Immature natural killer cell (primary cell): ENCODE results near the gene SPINDOC. TPM values are rescaled to one million over a fixed set of nuclear protein-coding genes. Genes with fewer than 3 reads are reported as not detected.
"Not testable (repeated sequence)": the region's sequence is repeated elsewhere in the genome, so short reads cannot be mapped to it uniquely, and the experiment has no call there.

Source experiments
- DNase-seq, 3 donors: peaks; one replicate each; pipeline ENCODE4 v3.0.0; 2022; ENCODE audit warnings: mixed read lengths in 1 of 3
- H3K27ac Mint-ChIP-seq, 6 donors: one replicate each; pipeline ENCODE4 v1.8.0; 2020; ENCODE audit warnings: mixed read lengths in 6 of 6, mild to moderate bottlenecking in 5 of 6, inconsistent platforms in 4 of 6, moderate library complexity in 3 of 6
- H3K27me3 Mint-ChIP-seq, 3 donors: one replicate each; pipeline ENCODE4 v1.8.0; 2020 to 2021; ENCODE audit warnings: low read depth in 3 of 3, mild to moderate bottlenecking in 3 of 3, mixed read lengths in 3 of 3, moderate library complexity in 3 of 3, inconsistent platforms in 1 of 3
- H3K36me3 Mint-ChIP-seq, 3 donors: one replicate each; pipeline ENCODE4 v1.8.0; 2020; ENCODE audit warnings: mixed read lengths in 3 of 3, inconsistent platforms in 2 of 3, mild to moderate bottlenecking in 2 of 3
- H3K4me1 Mint-ChIP-seq, 2 donors: one replicate each; pipeline ENCODE4 v1.8.0; 2020; ENCODE audit warnings: inconsistent platforms in 2 of 2, mild to moderate bottlenecking in 2 of 2, mixed read lengths in 2 of 2, moderate library complexity in 1 of 2
- H3K4me3 Mint-ChIP-seq, 5 donors: one replicate each; pipeline ENCODE4 v1.8.0; 2020; ENCODE audit warnings: mild to moderate bottlenecking in 5 of 5, mixed read lengths in 5 of 5, inconsistent platforms in 3 of 5, moderate library complexity in 3 of 5
- H3K9me3 Mint-ChIP-seq, 6 donors: one replicate each; pipeline ENCODE4 v1.8.0; 2020; ENCODE audit warnings: mild to moderate bottlenecking in 6 of 6, mixed read lengths in 6 of 6, inconsistent platforms in 4 of 6, moderate library complexity in 3 of 6
- polyA plus RNA-seq, 3 donors: library from polyadenylated mRNA; unstranded; fragments of 300-500 nt; fragmentation: Illumina TruSeq; gene quantifications; one replicate each; pipeline ENCODE4 v1.2.3, GENCODE V29; 2021

SPINDOC gene
- polyA plus RNA-seq, 3 donors from 2014 or later: 0.36 to 2.3 (median 1.2) TPM

DNA sequence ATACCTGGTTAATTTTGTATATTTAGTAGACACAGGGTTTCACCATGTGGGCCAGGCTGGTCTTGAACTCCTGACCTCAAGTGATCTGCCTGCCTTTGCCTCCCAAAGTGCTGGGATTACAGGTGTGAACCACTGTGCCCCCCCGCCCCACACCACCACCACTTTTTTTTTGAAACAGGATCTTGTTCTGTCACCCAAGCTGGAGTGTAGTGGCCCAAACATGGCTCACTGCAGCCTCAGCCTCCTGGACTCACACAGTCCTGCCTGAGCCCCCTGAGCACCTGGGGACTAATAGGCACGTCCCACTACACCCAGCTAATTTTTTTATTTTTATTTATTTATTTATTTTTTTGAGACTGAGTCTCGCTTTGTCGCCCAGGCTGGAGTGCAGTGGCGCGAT lies 50.4 kb downstream of the SPINDOC start:
- not testable (repeated sequence) for H3K36me3 Mint-ChIP-seq, H3K27me3 Mint-ChIP-seq, H3K9me3 Mint-ChIP-seq, H3K4me3 Mint-ChIP-seq, DNase-seq
- H3K4me1 Mint-ChIP-seq: peaks cover 66 to 71% of the 10 kb centered on the region in 2 donors
- H3K27ac Mint-ChIP-seq: peak overlapping the region in 3 of 6 donors; percentile 17 to 79 (median 53)

DNA sequence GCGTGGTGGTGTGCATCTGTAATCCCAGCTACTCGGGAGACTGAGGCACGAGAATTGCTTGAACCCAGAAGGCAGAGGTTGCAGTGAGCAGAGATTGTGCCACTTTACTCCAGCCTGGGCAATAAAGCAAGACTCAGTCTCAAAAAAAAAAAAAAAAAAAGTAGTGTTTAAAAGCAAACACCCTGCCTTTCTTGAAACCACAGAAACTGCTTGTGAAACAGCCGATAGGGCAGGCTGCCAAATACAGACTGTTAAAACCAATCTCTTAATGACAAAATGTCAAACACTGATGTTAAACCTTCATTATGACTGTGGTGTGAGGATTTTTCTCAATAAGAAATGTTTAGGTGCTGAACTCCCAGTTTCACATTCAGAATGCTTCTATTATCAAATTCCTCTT lies 53.0 kb downstream of the SPINDOC start:
- peak overlapping the region; percentile 74 to 94 (median 87) for H3K27ac Mint-ChIP-seq
- DNase-seq: peak; percentile 84 to 90 (median 86)
- H3K4me1 Mint-ChIP-seq: peaks cover 80 to 83% of the 10 kb centered on the region in 2 donors
- peaks cover 0 to 8% (median 3%) of the 10 kb centered on the region in 3 donors for H3K36me3 Mint-ChIP-seq
- H3K27me3 Mint-ChIP-seq: peaks cover 0 to 6% (median 0%) of the 10 kb centered on the region in 3 donors
- H3K9me3 Mint-ChIP-seq: no peaks in the 10 kb centered on the region
- H3K4me3 Mint-ChIP-seq: peak overlapping the region; percentile 38 to 83 (median 67)

DNA sequence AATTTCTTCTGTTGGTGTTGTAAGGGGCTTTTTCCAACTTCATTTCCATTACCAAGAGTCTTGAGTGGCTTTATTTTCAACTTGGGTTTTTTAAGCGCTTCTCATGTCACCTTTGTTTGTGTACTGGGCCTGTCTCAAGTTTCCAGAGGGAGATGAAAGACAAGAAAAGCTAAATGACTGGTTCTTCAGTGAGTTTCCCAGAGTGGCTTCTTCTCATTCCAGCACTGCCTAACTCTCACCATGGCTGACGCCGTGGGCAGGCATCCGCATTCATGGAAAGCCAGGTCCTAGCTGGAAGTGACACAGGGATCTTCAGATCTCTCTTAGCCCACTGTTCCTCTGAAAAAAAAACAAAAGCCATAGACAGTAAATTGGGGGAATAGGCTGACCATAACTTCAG lies 54.3 kb downstream of the SPINDOC start:
- H3K36me3 Mint-ChIP-seq: peaks cover 0 to 7% (median 3%) of the 10 kb centered on the region in 3 donors
- no peak for DNase-seq
- peak overlapping the region in 3 of 5 donors; percentile 30 to 83 (median 78) for H3K4me3 Mint-ChIP-seq
- H3K27ac Mint-ChIP-seq: peak overlapping the region; percentile 74 to 94 (median 87)
- peaks cover 83 to 87% of the 10 kb centered on the region in 2 donors for H3K4me1 Mint-ChIP-seq
- H3K9me3 Mint-ChIP-seq: no peaks in the 10 kb centered on the region
- peaks cover 0 to 4% (median 0%) of the 10 kb centered on the region in 3 donors for H3K27me3 Mint-ChIP-seq

DNA sequence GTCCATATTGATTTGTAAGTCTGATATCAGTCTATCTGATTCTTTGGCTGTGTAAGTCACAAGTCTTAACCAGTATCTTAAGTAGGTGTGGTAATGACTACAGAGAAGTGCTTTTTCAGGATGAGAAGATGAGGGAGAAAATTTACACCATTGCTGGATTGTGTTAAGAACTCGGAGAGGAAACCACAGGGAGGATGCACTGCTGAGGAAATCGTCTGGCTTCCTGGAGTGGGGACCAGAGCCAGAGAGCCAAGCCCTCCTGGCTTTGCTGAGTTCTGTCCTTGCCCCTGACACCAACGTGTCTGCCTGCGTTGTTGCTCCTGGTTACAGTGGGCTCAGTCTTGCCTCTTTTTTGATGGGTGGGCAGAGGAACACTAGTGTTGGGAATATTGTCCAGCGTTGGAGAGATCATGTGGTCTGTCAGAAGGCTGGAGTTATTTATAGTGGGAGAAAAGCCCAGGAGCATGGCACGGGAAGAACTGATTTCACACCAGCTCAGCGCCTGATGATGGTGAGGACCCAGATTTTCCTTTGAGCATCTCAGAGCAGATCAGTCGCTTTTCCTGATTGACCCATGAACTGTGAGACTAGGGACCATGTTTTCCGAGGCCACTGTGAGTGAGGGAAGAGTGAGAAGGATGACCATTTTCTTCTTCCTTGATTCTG lies 55.3 kb downstream of the SPINDOC start:
- Mint-ChIP-seq H3K4me3 (peak overlapping the region; percentile 13 to 83 (median 56)), H3K4me1 (peaks cover 84 to 87% of the 10 kb centered on the region in 2 donors), H3K9me3 (no peaks in the 10 kb centered on the region), H3K27me3 (peaks cover 0 to 4% (median 0%) of the 10 kb centered on the region in 3 donors), H3K27ac (peak overlapping the region; percentile 82 to 94 (median 91)), H3K36me3 (no peaks in the 10 kb centered on the region)
- DNase-seq: no peak

DNA sequence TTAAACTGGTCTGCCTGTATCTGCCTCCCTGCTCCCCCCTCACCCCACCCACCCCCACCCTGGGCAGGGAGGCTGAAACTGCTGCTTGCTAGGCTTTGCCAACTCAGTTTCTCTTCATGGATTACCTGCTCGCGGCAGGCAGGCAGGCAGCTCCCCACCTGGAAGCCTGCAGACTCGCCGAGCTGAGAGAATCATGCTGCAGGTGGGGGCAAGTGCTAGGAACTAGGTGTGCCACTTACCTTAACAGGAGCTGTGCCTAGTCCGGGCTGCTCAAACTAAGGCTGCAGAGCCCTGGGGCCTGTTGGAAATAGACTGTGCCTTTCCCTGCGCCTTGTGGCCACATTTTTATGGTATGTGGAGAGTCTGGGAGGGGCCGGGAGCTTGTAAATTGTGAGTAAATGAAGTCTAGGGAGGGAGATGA lies 55.9 kb downstream of the SPINDOC start:
- Mint-ChIP-seq H3K27ac (peak overlapping the region; percentile 82 to 94 (median 87)), H3K4me1 (peaks cover 90 to 92% of the 10 kb centered on the region in 2 donors), H3K9me3 (no peaks in the 10 kb centered on the region), H3K27me3 (peaks cover 0 to 4% (median 0%) of the 10 kb centered on the region in 3 donors), H3K36me3 (peaks cover 0 to under 1% (median 0%) of the 10 kb centered on the region in 3 donors), H3K4me3 (peak overlapping the region; percentile 58 to 83 (median 64))
- no peak for DNase-seq

DNA sequence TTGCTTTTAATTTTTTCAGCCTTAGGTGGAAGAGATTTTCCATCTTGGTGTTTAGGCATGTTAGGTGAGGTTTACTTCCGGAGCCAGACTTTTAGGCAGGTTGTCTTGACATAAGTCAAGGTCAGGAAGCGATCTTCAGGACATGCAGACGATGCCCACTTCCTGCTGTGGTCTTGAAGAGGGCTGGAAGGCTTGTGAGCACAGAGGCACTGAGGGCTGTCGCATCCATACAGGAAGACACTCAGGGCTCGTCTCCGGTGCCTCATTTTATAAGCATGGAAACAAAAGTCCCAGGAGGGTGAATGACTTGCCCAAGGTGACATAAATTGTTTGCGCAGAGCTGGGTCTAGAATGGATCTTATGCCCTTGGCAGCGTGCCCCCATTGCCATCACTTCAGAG lies 56.4 kb downstream of the SPINDOC start:
- Mint-ChIP-seq H3K4me3 (peak overlapping the region; percentile 58 to 80 (median 62)), H3K27ac (peak overlapping the region; percentile 82 to 94 (median 86)), H3K4me1 (peaks cover 95 to 96% of the 10 kb centered on the region in 2 donors), H3K27me3 (peaks cover 0 to 4% (median 0%) of the 10 kb centered on the region in 3 donors), H3K9me3 (no peaks in the 10 kb centered on the region), H3K36me3 (peaks cover 0 to 4% (median 0%) of the 10 kb centered on the region in 3 donors)
- peak; percentile 36 to 55 (median 47) for DNase-seq

DNA sequence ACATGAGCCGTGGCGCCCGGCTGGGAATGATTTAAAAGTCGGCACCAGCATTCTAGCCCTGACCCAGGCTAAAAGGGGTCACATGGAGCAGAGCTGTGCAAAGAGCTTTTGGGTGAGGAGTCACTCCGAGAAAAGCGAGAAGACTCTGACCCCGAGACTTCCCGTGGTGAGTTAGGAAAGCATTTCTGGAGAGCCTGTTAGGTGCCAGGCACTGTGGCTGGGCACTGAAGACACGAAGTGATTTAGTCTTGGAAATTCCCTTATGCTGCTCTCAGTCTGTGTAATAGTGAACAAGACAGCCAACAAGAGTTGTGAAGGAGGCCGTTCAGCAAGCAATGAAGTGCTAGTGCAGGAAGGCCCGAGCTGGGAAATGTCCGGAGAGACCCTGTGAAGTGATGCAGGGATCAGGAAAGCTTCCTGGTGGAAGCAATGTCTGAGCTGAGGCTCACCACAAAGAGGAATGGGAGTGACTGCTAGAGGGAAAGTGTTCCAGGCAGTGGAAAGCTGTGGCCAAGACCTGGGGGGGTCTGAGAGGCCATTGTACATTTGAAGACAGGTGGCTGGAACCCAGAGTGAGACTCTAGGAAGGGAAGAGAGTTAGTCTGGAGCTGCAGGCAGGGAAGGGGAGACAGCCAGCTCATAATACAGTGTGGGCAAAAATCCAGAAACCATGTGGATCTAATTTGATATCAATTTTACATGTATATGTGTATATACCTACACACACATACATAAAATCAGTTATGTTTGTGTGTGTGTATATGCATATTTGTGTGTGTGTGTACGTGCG lies 57.3 kb downstream of the SPINDOC start:
- peak overlapping the region; percentile 76 to 93 (median 83) for H3K27ac Mint-ChIP-seq
- H3K27me3 Mint-ChIP-seq: peaks cover 0 to 4% (median 0%) of the 10 kb centered on the region in 3 donors
- peaks cover 0 to 4% (median 0%) of the 10 kb centered on the region in 3 donors for H3K36me3 Mint-ChIP-seq
- H3K4me3 Mint-ChIP-seq: peak overlapping the region; percentile 28 to 80 (median 62)
- DNase-seq: no peak
- H3K4me1 Mint-ChIP-seq: peaks cover 93 to 94% of the 10 kb centered on the region in 2 donors
- no peaks in the 10 kb centered on the region for H3K9me3 Mint-ChIP-seq

DNA sequence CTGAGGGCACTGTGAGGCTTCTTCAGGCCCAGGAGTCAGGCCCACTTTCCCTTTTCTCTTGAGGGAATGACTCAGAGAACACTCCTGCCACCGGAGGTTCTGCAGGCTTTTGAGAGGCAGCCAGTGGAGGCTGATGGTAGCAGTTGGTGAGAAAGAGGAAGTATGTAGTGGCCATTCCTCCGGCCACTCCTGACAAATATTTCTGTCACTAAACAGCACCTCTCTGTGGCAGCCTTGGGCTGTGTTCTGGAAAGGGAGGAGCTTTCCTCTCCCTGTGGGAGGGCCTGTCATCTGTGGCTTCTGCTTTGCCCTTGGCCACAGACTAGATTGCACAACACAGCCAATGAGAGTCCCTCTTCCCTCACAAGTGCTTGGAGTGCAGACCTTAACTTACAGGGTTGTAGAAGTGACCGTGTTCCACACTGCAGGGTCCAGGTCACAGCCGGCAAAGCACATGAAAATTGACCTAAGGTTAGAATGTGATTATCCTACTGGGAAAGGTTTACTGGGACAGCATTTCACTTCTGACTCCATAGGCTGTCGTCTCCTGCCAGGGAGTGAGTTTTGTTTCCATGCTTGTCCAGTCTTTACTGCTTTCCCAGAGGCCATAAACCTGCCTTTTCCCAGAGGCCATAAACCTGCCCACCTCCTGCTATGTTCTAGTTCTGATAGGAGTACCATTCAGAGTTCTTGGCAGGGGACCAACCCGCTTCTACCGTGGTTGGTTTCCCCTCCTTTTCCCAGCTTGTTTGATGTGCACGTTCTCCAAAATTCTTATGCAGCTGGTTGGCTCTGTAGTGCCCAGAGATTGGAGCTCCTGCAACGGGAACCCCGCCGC lies 58.9 kb downstream of the SPINDOC start:
- Mint-ChIP-seq H3K27me3 (peaks cover 0 to 6% (median 0%) of the 10 kb centered on the region in 3 donors), H3K9me3 (no peaks in the 10 kb centered on the region), H3K36me3 (peaks cover 0 to 4% (median 0%) of the 10 kb centered on the region in 3 donors), H3K4me1 (peaks cover 88 to 90% of the 10 kb centered on the region in 2 donors), H3K4me3 (peak overlapping the region; percentile 76 to 85 (median 82)), H3K27ac (peak overlapping the region; percentile 82 to 92 (median 87))
- DNase-seq: peak; percentile 69 to 76 (median 73)

DNA sequence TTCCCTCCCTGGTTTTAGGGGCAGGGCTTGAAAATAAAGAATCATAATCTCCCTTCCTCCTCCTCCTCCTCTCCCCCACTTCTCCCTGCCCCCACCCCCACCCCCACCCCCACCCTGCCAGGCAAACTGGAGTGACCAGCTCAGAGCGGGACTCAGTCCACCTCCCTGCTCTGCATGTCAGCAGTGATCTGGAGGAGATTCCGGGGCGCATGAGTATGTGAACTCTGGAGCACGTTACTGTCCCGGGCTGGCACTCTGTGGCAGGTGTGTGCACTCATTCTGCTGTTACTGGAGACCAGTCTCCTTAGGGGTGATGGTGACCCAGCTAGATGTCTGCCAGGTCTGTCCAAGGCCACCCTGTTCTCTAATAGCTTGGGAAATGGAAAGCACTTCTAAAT lies 59.5 kb downstream of the SPINDOC start:
- Mint-ChIP-seq H3K4me3 (peak overlapping the region; percentile 64 to 83 (median 80)), H3K27ac (peak overlapping the region; percentile 40 to 92 (median 84)), H3K9me3 (no peaks in the 10 kb centered on the region), H3K27me3 (peaks cover 0 to 6% (median 0%) of the 10 kb centered on the region in 3 donors), H3K36me3 (peaks cover 0 to 4% (median 0%) of the 10 kb centered on the region in 3 donors), H3K4me1 (peaks cover 84 to 87% of the 10 kb centered on the region in 2 donors)
- DNase-seq: no peak

DNA sequence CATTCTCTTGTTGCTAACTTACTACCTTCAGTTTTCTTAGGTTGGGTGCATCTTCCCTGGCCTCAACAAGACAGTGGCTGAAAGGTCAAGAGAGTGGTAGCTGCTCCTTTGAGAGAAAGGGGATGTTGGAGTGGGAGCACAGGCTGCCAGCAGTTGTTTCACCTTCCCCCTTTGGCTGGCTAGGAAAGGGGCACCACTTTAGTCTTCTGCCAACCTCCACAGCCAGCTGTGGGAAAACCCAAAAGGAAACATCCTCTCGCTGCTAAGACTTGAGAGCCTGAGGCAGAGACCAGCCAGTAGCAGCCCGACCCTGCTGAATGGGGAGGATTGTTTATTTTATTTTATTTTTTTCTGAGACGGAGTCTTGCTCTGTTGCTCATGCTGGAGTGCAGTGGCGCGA lies 60.1 kb downstream of the SPINDOC start:
- H3K9me3 Mint-ChIP-seq: no peaks in the 10 kb centered on the region
- H3K27me3 Mint-ChIP-seq: peaks cover 0 to 6% (median 0%) of the 10 kb centered on the region in 3 donors
- no peak for DNase-seq
- H3K27ac Mint-ChIP-seq: peak overlapping the region; percentile 77 to 88 (median 82)
- peaks cover 82 to 87% of the 10 kb centered on the region in 2 donors for H3K4me1 Mint-ChIP-seq
- peaks cover 0 to 4% (median 0%) of the 10 kb centered on the region in 3 donors for H3K36me3 Mint-ChIP-seq
- peak overlapping the region; percentile 64 to 76 (median 68) for H3K4me3 Mint-ChIP-seq

DNA sequence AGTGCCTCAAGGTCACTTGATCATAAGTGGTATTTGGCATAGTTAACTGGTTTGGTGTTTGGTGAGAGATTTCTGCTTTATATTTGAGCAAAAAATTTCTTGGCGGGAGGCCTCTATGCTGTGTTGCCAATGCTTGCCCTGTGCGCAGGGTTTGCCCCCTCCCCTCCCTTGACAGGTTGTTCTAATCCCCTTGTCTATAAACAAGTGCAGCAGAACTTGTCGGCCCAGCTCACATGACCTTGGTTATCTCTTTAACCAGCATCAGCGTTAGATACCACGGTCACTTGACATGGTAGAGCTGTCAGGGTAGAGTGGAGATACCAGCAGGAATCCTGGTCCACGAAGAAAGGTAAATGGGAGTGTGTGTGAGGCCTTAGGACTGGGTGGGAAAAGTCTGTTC lies 61.3 kb downstream of the SPINDOC start:
- peaks cover 80 to 87% of the 10 kb centered on the region in 2 donors for H3K4me1 Mint-ChIP-seq
- H3K27me3 Mint-ChIP-seq: peaks cover 0 to 4% (median 0%) of the 10 kb centered on the region in 3 donors
- H3K9me3 Mint-ChIP-seq: no peaks in the 10 kb centered on the region
- H3K27ac Mint-ChIP-seq: peak overlapping the region; percentile 77 to 91 (median 82)
- DNase-seq: no peak
- H3K4me3 Mint-ChIP-seq: peak overlapping the region; percentile 51 to 81 (median 66)
- peaks cover 0 to 4% (median 0%) of the 10 kb centered on the region in 3 donors for H3K36me3 Mint-ChIP-seq

DNA sequence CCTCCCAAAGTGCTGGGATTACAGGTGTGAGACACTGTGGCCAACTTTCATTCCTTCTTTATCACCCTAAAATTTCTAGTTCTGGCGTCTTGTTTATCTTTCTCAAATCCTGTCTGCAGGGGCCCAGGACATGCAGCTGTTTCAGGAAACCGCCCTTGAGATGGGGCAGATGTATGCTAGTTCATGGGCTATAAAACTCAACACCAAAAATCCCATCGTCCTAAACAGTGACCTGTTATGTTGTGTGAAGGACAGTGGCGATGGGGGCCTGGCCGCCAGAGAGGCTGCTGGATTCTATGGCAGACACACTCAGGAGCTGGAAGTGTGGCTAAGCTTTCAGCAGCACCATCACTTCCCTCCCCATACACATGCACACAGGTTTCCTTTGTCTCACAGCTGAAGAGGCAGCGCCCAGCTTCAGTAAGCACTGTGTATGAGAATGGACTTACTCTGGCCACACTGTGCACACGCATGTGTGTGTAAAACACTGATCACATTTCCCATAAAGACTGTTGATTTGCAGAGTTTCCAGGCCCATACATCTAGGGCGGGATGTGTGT lies 62.3 kb downstream of the SPINDOC start:
- H3K27ac Mint-ChIP-seq: peak overlapping the region; percentile 19 to 74 (median 63)
- DNase-seq: no peak
- H3K4me3 Mint-ChIP-seq: peak overlapping the region in 3 of 5 donors; percentile 39 to 55 (median 54)
- H3K4me1 Mint-ChIP-seq: peaks cover 80 to 87% of the 10 kb centered on the region in 2 donors
- H3K27me3 Mint-ChIP-seq: peaks cover 0 to 2% (median 0%) of the 10 kb centered on the region in 3 donors
- no peaks in the 10 kb centered on the region for H3K9me3 Mint-ChIP-seq
- peaks cover 0 to 4% (median 0%) of the 10 kb centered on the region in 3 donors for H3K36me3 Mint-ChIP-seq
